Activated CD8-positive, alpha-beta T cell treated with anti-CD3 and anti-CD28 coated beads for 36 hours (primary cell): ENCODE measurements around the gene HNRNPL. TPM values are rescaled to one million over a fixed set of nuclear protein-coding genes. Genes with fewer than 3 reads are reported as not detected.

Experiments used
- ATAC-seq: fragments of 200-7000 bp; cut with Tn5 transposase; one replicate; pipeline ENCODE4 v1.10.0; 2021; ENCODE audit warnings: mild to moderate bottlenecking, moderate library complexity
- CTCF ChIA-PET: fragments of 350-600 bp; sonication (Branson Sonifier 250); formaldehyde crosslinking; loops from one replicate; lab custom pipeline; 2021; ENCODE audit warnings: antibody characterized with exemption; lab: Charles Lee
- POLR2A ChIA-PET: fragments of 350-600 bp; sonication (Branson Sonifier 250); formaldehyde crosslinking; loops from one replicate; lab custom pipeline; 2021; ENCODE audit warnings: antibody characterized with exemption; lab: Charles Lee
- DNase-seq: peaks from one replicate; pipeline ENCODE4 v3.0.0-alpha.2; 2020
- H3K27ac Mint-ChIP-seq: one replicate; pipeline ENCODE4 v1.8.0; 2021; ENCODE audit warnings: mild to moderate bottlenecking, mixed read lengths
- H3K27me3 Mint-ChIP-seq: one replicate; pipeline ENCODE4 v1.8.0; 2021; ENCODE audit warnings: mixed read lengths
- H3K36me3 Mint-ChIP-seq: one replicate; pipeline ENCODE4 v1.8.0; 2021; ENCODE audit warnings: low read depth, mixed read lengths
- H3K4me1 Mint-ChIP-seq: one replicate; pipeline ENCODE4 v1.8.0; 2021; ENCODE audit warnings: low read depth, mixed read lengths
- H3K4me3 Mint-ChIP-seq: one replicate; pipeline ENCODE4 v1.8.0; 2021; ENCODE audit warnings: mild to moderate bottlenecking, moderate library complexity, mixed read lengths
- H3K9me3 Mint-ChIP-seq: one replicate; pipeline ENCODE4 v1.8.0; 2021; ENCODE audit warnings: mixed read lengths
- CTCF ChIP-seq: fragments of 200-600 bp; IDR thresholded peaks from one replicate; pipeline ENCODE4 v1.8.0; 2022; ENCODE audit warnings: antibody characterized with exemption, mild to moderate bottlenecking
- intact Hi-C: fragments of 100-400 bp; cut with micrococcal nuclease; formaldehyde crosslinking; loops from one replicate; pipeline ENCODE4 v1.10.0; 2022
- total RNA-seq, 2 experiments: library from RNA; stranded (reverse); gene quantifications; one replicate each; pipeline ENCODE4 v1.2.3, GENCODE V29; 2021

The HNRNPL gene
- total RNA-seq, 2 experiments from 2014 or later, result 747 to 761 TPM

- Mint-ChIP-seq H3K9me3 (no peaks in the 10 kb centered on the region), H3K36me3 (peaks cover 91% of the 10 kb centered on the region), H3K27me3 (no peaks in the 10 kb centered on the region), H3K4me3 (peak overlapping the region; percentile 64), H3K27ac (peak overlapping the region; percentile 97), H3K4me1 (peaks cover 78% of the 10 kb centered on the region)
- TF ChIP-seq CTCF, result no peak
- POLR2A ChIA-PET, result interaction anchor here (0.6 to 4.0 kb wide), 13 partner anchors 7 to 109 kb away, joined by 3 to 24 read pairs (median 4); partner anchors contain the start of gene ECH1
- CTCF ChIA-PET, result interaction anchor here (0.8 to 1.0 kb wide), 3 partner anchors 22 to 112 kb away, joined by 3 read pairs; no protein-coding TSS in a partner anchor
- DNase-seq, result peak; percentile 45
- peak; percentile 5 for ATAC-seq
- intact Hi-C loops, result loop anchor here (10.0 kb wide), 1 partner anchor 107 kb away; no protein-coding TSS in a partner anchor
Measured at GRCh38 chr19:38841787-38842438, 7.9 kb downstream of the HNRNPL start.

- ChIA-PET POLR2A (interaction anchor here (0.8 to 4.6 kb wide), 7 partner anchors 7 to 146 kb away, joined by 3 to 48 read pairs (median 13); partner anchors contain the start of genes ECH1 and HNRNPL), CTCF (interaction anchor here (1.8 kb wide), 1 partner anchor 106 kb away, joined by 4 read pairs; no protein-coding TSS in a partner anchor)
- no peak for TF ChIP-seq CTCF
- intact Hi-C loops, result loop anchor here (10.0 kb wide), 1 partner anchor 106 kb away; no protein-coding TSS in a partner anchor
- Mint-ChIP-seq H3K4me1 (peaks cover 75% of the 10 kb centered on the region), H3K36me3 (peaks cover 94% of the 10 kb centered on the region), H3K4me3 (peak overlapping the region; percentile 64), H3K27ac (peak overlapping the region; percentile 97), H3K9me3 (no peaks in the 10 kb centered on the region), H3K27me3 (no peaks in the 10 kb centered on the region)
- DNase-seq (no peak), ATAC-seq (no peak)
Measured at GRCh38 chr19:38841180-38841766, 8.5 kb downstream of the HNRNPL start.

- Mint-ChIP-seq H3K9me3 (no peaks in the 10 kb centered on the region), H3K4me3 (no peak overlapping the region), H3K27ac (peak overlapping the region; percentile 97), H3K27me3 (no peaks in the 10 kb centered on the region), H3K36me3 (peaks cover 93% of the 10 kb centered on the region), H3K4me1 (peaks cover 68% of the 10 kb centered on the region)
- ChIA-PET POLR2A (interaction anchor here (0.6 to 4.6 kb wide), 8 partner anchors 7 to 145 kb away, joined by 3 to 48 read pairs (median 8); partner anchors contain the start of genes ECH1 and HNRNPL), CTCF (interaction anchor here (0.8 to 1.8 kb wide), 2 partner anchors 90 to 106 kb away, joined by 4 read pairs; partner anchors contain the start of genes MRPS12 and SARS2)
- DNase-seq (no peak), ATAC-seq (no peak)
- intact Hi-C loops, result loop anchor here (10.0 kb wide), 1 partner anchor 106 kb away; no protein-coding TSS in a partner anchor
- TF ChIP-seq CTCF, result no peak
Measured at GRCh38 chr19:38840583-38840968, 9.2 kb downstream of the HNRNPL start.

GRCh38 chr19:38839816-38840582 is 9.8 kb downstream of the HNRNPL start:
- TF ChIP-seq CTCF, result no peak
- intact Hi-C loops, result loop anchor here (10.0 kb wide), 1 partner anchor 105 kb away; no protein-coding TSS in a partner anchor
- peaks cover 64% of the 10 kb centered on the region for H3K4me1 Mint-ChIP-seq
- no peaks in the 10 kb centered on the region for H3K27me3 Mint-ChIP-seq
- H3K36me3 Mint-ChIP-seq, result peaks cover 89% of the 10 kb centered on the region
- ChIA-PET CTCF (interaction anchor here (0.7 to 1.8 kb wide), 4 partner anchors 51 to 105 kb away, joined by 3 to 4 read pairs (median 4); partner anchors contain the start of genes MRPS12 and SARS2), POLR2A (interaction anchor here (0.6 to 4.6 kb wide), 10 partner anchors 8 to 200 kb away, joined by 3 to 48 read pairs (median 3); partner anchors contain the start of genes HNRNPL and RINL)
- no peak overlapping the region for H3K4me3 Mint-ChIP-seq
- peak overlapping the region; percentile 97 for H3K27ac Mint-ChIP-seq
- no peaks in the 10 kb centered on the region for H3K9me3 Mint-ChIP-seq
- no peak for ATAC-seq
- DNase-seq, result peak; percentile 49
